NCI-H82 (cell line): Measurements from ENCODE around the gene C3orf85.

ENCODE experiments used
- DNase-seq: peaks from one replicate; lab custom pipeline; 2025; lab: John Stamatoyannopoulos, UW

Gene C3orf85

DNA sequence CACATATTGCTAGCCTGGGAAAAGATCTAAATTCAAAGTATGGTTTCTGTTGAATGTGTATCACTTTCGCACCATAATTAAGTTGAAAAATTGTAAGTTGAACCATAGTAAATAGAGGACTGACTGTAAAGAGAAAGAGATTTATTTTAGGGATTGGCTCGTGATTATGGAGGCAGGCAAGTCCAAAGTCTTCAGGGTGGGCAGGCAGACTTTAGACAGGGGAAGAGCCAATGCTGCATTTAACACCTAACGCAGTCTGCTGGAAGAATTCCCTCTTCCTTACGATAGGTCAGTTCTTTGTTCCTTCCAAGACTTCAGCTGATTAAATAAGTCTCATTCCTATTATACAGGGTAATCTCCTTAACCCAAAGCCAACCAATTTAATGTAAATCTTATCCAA, 15.8 kb downstream of the C3orf85 start:
- peak; percentile 61 for DNase-seq

DNA sequence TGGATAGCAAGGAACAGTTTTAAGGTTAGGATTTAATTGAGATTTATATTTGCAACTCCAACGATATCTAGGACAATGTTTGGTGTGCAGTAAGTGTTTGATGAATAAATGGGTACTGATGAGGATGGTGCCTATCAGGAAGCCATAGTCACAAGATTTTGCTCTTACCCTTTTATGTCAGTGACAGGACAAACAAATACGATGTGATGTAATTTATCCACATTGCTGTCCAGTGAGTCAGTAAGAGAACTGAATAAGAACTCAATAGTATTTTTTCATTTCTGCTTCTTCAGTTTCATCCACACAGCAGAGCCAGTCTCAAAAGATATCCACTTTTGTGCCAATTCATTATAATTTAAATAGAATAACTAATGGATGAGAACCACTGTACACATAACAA, 18.5 kb downstream of the C3orf85 start:
- DNase-seq: no peak

DNA sequence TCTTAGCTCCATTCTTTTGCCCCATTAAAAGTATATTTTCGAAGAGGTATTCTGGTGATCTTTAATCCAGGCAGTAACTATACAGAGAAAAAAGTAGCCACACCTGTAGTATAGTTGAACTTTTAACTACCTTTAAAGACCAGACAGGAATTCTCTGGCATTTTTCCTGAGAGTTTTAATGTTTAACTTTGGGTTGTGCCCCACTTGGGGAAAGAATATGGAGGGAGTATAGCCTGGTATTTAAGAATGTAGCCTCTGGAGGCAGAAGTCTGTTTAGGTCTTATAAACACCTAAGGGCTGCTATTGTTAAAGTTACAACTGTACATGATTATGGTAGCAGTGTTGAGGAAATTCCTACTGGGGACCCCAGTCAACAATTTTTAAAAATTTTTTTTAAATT, 19.3 kb downstream of the C3orf85 start:
- DNase-seq: no peak

DNA sequence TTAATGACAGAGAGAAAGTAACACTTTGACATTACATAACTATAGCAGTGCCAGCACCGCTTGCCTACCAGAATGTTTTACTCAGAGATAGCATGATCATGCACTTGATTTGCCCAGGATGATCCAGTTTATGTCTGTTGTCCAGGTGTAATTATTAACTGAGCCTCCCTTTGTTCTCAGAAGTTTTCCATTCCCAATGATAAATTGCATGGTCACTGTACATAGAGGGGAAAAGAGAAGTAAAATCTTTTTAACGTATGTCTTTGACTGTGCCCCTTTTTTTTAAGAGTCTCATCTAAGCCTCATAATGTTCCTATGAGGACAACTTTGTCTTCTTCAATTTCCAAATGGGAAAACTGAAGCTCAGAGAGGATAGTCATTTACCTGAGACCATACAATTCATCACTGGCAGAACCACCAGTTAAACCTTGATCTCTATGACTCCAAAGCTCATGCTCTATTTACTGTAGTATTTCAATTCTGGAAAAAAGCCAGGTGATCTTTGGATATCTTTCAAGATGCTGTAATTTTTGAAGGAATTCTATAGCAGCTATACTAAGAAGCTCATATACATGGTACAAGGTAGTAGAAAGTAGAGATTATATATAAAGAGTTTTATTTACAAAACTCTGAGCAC, 25.1 kb downstream of the C3orf85 start:
- no peak for DNase-seq

DNA sequence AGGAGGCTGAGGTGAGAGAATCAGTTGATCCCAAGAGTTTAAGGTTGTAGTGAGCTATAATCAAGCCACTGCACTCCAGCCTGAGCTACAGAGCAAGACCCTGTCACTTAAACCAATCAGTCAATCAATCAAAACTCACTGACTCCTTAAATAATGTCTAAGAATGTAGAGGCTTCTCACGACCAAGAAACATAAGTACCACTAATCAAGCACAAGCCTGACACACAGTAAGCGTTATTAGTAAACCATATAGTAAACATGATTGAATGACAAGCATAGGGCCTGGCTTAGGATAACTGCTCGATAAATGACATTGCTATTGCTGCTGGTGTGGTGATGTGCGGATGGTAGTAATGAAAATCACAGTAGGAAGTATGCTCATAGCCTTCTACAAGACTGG, 29.4 kb downstream of the C3orf85 start:
- DNase-seq: no peak

DNA sequence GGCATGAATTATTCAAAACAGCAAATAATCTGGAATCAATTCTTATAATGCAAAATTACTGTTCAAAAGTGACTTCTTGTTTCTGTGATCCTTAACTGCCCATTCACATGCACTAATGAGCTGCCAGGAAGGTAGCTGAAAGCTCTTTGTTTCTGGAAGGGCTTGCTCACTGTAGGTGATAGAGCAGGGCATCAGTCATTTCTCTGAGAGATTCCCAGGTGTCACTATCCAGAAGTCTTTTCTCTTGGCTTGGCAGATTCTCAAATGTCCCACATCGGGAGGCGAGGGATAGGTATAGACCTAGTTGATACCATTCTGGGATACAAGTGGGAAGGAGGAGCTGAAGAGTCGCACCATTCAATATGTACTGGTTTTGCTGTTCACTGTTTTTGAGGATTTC, 35.0 kb downstream of the C3orf85 start:
- DNase-seq: no peak

DNA sequence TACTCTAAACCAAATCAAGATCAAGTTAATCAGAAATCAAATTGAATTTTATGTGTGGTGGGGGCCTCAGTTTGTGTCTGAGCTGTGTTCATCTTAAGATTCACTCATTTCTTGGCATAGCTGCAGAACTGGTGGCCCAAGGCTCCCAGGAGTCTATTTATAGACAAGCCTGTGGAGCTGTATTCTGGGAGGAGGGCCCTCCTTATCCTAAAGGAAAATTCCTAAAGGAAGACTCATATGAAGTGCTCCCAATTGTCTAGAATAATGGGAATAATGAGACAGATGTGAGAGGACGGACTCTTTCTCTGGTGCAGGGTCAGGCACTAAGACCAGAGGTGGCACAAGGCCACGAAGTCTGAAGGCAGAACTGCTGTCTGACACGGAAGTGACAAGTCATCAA, 38.9 kb downstream of the C3orf85 start:
- DNase-seq: no peak

DNA sequence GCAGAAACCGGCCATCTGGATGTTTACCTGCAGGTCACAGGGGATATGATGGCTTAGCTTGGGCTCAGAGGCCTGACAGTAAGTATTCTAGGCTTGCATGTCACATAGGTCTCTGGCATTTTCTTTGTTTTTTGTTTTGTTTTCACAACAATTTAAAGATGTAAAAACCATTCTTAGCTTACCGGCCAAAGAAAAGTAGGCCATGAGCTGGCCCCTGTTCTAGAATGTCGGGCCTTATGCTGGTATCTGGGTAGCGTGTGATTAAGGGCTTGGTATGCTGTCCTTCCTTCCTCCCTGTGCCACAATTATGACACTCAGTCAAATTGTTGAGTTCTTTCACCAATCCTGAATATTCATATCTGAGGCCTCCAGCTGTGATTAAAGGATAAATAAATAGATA, 40.2 kb downstream of the C3orf85 start:
- no peak for DNase-seq

DNA sequence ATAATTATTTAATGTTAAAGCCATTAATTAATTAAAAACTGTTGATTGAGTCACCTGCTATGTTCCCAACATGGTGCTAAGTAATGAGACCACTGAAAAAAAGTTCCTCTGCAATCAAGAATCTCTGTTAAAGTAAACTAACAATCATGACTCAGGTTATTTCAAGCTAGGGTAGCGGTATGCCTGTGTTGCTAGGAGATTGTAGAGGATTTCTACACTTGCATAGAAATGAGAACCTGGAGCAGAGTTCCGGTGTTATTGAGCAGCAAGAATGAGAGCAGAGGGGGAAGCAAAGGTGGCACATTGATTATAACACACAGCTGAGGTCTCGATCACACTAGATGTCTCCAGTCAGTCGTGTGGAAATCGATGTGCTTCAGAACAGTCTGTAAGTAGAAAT, 41.4 kb downstream of the C3orf85 start:
- DNase-seq: no peak

DNA sequence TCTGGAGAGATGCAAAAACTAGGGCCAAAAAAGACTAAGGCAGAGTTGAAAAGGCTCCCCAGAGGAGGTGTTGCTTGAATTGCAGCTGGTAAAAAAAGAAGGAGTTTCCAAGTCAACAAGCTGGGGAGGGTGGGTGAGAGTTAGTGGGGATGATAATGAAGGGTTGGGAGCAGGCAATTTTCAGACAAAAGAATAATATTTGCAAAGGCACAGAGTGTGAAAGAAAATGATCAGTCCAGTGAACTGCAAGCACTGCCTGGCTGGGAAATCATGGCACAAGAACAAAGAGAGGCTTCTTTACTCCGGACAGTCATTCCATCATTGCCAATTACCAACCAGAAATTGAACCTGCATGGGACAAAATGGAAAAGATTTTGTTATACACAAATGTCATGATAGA, 42.2 kb downstream of the C3orf85 start:
- no peak for DNase-seq

DNA sequence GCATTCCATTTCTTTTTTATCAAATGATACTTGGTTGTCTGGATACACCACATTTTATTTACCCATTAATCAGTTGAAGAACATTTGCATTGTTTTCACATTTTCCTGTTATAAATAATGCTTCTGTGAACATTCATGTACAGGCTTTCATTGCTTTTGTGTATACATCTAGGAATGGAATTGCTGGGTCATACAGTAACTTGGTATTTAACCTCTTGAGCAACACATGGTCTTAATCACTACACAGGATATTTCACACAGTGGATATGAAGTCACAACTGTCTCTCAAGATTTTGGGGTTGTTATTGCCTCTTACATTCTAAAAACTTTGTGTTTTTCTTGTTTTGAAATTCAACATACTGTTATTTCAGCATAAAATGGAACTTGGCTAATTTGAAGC, 48.2 kb downstream of the C3orf85 start:
- DNase-seq: no peak

DNA sequence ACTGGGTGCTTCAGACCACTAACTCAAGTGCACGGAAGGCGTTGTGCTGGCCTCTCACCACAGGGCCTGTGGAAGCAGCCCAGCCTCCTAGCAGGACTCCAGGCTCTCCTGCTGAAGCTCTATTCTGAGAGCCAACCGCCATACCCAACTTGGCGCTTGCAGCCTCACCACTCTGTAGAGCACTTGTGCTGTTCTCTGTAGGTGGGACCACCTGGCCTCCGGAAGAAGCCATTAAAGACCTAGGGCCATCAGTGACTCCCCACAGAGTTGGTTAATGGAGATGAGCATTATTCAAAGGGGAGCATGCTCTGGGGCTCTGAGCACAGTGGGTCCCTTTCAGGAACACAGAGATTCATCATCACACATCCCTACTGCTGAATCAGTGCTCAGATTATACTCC, 50.9 kb downstream of the C3orf85 start:
- DNase-seq: no peak

DNA sequence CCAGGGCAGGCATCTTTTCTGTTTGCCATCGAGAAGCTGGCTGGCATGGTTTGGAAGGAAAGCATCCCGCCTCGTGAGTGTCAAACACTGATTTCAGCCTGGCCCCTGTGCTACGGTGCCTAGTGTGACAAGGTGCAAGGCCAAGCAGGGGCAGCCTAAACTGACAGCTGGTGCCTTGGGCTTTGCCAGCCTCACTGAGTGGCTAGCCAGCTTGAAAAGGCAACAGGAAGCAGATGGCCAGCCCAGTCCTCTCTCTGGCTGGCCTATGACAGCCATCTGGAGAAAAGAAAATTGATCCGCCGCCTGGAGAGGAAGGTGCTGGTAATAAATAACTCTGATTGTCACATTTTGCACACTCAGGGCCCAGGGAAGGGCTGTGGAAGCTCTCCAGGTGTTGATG, 52.2 kb downstream of the C3orf85 start:
- DNase-seq: peak; percentile 99

DNA sequence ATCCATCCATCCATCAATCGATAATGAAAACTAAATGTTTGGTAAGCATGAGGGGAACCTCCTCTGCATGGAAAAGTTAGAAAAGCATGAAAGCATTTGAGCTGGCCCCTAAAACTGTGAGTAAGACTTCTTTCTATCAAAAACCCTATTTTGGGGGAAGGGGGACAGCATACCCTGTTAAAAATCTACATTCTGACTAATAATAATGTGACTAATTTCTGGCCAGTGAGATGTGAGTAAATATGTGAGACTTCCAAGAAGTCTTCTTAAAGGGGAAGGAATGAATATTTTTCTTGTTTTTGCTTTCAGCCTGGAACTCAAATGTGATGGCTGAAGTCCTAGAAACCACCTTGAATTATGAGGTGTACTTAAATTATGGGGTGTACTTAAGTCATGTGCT, 54.9 kb downstream of the C3orf85 start:
- no peak for DNase-seq

DNA sequence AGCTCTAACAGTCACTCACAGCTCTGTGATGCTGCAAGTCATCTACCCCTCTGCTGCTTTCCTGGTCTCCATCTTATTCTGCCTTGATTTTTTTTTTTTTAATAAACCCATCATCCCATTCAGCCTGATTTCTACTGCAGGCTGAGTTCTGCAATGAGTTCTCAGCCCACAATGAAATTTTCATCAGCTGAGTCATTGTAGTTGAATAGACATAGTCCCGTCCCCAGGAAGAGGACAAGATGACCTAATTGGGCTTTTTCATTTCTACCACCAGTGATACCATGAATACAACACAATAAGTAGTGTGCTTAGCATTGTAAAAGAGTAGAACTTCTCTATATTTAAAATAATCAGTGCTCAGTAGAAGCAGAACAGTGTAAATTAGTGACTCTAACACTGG, 59.3 kb downstream of the C3orf85 start:
- no peak for DNase-seq
